ENCODE measurements around the gene RNF151.

GRCh38 chr16:1949507-1949906 is 17.1 kb upstream of the RNF151 start:
- TF ChIP-seq POLR2A (IDR thresholded peaks at IDR 0.05) (no peak), POLR2AphosphoS5 (IDR thresholded peaks at IDR 0.05) (no peak)
